Measurements from ENCODE around the gene FAM153A.
"Not testable (repeated sequence)": the region's sequence is repeated elsewhere in the genome, so short reads cannot be mapped to it uniquely, and the experiment has no call there.

FAM153A gene

GRCh38 chr5:177782792-177783633 lies at the start of gene FAM153A:
TSS of gene FAM153A (minus strand) at chr5:177782899.
- not testable (repeated sequence) for DNase-seq (ENCODE audit: low spot score)

- DNase-seq (ENCODE audit: low spot score) = not testable (repeated sequence)
Observed at GRCh38 chr5:177832287-177832686, 49.6 kb upstream of the FAM153A start.

- not testable (repeated sequence) for DNase-seq (ENCODE audit: low spot score)
Observed at GRCh38 chr5:177826073-177826472, 43.4 kb upstream of the FAM153A start.

GRCh38 chr5:177824776-177825175 lies 42.1 kb upstream of the FAM153A start:
- DNase-seq (ENCODE audit: low spot score) = not testable (repeated sequence)

GRCh38 chr5:177822489-177822888 lies 39.8 kb upstream of the FAM153A start:
- not testable (repeated sequence) for DNase-seq (ENCODE audit: low spot score)

GRCh38 chr5:177819664-177820063 lies 37.0 kb upstream of the FAM153A start:
- not testable (repeated sequence) for DNase-seq (ENCODE audit: low spot score)

- not testable (repeated sequence) for DNase-seq (ENCODE audit: low spot score)
Observed at GRCh38 chr5:177812814-177813425, 30.2 kb upstream of the FAM153A start.

GRCh38 chr5:177812160-177812743 lies 29.6 kb upstream of the FAM153A start:
- not testable (repeated sequence) for DNase-seq (ENCODE audit: low spot score)

GRCh38 chr5:177809209-177809913 lies 26.7 kb upstream of the FAM153A start:
- not testable (repeated sequence) for DNase-seq (ENCODE audit: low spot score)

- not testable (repeated sequence) for DNase-seq (ENCODE audit: low spot score)
Observed at GRCh38 chr5:177808420-177808819, 25.7 kb upstream of the FAM153A start.

GRCh38 chr5:177807265-177807664 lies 24.6 kb upstream of the FAM153A start:
- DNase-seq (ENCODE audit: low spot score) = not testable (repeated sequence)

GRCh38 chr5:177801427-177801826 lies 18.7 kb upstream of the FAM153A start:
- not testable (repeated sequence) for DNase-seq (ENCODE audit: low spot score)

GRCh38 chr5:177798237-177798840 lies 15.6 kb upstream of the FAM153A start:
- not testable (repeated sequence) for DNase-seq (ENCODE audit: low spot score)

- DNase-seq (ENCODE audit: low spot score) = not testable (repeated sequence)
Observed at GRCh38 chr5:177793272-177793671, 10.6 kb upstream of the FAM153A start.

GRCh38 chr5:177791649-177792048 lies 8.9 kb upstream of the FAM153A start:
- DNase-seq (ENCODE audit: low spot score) = not testable (repeated sequence)

- not testable (repeated sequence) for DNase-seq (ENCODE audit: low spot score)
Observed at GRCh38 chr5:177782169-177782568, 530 bp downstream of the FAM153A start.

GRCh38 chr5:177771206-177771605 lies 11.5 kb downstream of the FAM153A start:
- not testable (repeated sequence) for DNase-seq (ENCODE audit: low spot score)

- not testable (repeated sequence) for DNase-seq (ENCODE audit: low spot score)
Observed at GRCh38 chr5:177770646-177771045, 12.1 kb downstream of the FAM153A start.

- not testable (repeated sequence) for DNase-seq (ENCODE audit: low spot score)
Observed at GRCh38 chr5:177763737-177764508, 18.8 kb downstream of the FAM153A start.

- DNase-seq (ENCODE audit: low spot score) = not testable (repeated sequence)
Observed at GRCh38 chr5:177760954-177761353, 21.7 kb downstream of the FAM153A start.

- DNase-seq (ENCODE audit: low spot score) = not testable (repeated sequence)
Observed at GRCh38 chr5:177747354-177747753, 35.3 kb downstream of the FAM153A start.

All from left forelimb (tissue), 1 donor.